ENCODE results near the gene ELF1.

ELF1 gene

DNA sequence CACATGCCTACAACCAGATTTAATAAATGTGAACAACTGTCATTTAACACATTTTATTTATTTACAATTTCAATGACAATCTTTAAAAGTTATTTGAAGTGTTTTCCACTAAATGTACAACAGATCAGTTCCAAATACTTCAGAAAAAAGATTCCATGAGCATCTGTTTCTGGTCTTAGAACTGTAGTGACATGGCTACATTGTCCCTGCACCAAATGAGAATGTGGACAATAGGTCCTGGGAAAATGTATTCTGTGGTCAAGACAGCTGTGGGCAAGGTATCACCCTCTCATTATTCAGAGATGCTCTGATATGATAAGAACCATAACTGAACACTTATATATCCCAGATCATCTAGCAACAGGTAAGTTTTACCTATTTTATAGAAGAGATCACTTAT lies 43.7 kb downstream of the ELF1 start:
- TF ChIP-seq, protein P1, sequence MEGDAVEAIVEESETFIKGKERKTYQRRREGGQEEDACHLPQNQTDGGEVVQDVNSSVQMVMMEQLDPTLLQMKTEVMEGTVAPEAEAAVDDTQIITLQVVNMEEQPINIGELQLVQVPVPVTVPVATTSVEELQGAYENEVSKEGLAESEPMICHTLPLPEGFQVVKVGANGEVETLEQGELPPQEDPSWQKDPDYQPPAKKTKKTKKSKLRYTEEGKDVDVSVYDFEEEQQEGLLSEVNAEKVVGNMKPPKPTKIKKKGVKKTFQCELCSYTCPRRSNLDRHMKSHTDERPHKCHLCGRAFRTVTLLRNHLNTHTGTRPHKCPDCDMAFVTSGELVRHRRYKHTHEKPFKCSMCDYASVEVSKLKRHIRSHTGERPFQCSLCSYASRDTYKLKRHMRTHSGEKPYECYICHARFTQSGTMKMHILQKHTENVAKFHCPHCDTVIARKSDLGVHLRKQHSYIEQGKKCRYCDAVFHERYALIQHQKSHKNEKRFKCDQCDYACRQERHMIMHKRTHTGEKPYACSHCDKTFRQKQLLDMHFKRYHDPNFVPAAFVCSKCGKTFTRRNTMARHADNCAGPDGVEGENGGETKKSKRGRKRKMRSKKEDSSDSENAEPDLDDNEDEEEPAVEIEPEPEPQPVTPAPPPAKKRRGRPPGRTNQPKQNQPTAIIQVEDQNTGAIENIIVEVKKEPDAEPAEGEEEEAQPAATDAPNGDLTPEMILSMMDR (IDR thresholded peaks at IDR 0.05; ENCODE audit: low read length): no peak
- no peak for TF ChIP-seq EZH2 (IDR thresholded peaks at IDR 0.05; ENCODE audit: borderline replicate concordance, low read length)
- Histone ChIP-seq H3K4me2 (ENCODE audit: low read length) (peak overlapping the region; percentile 78), H3K9me2 (ENCODE audit: low read depth, low read length) (no peaks in the 10 kb centered on the region), H3F3A (ENCODE audit: insufficient read depth, low read length) (0 out of 2 replicates have a peak, but pooled peaks cover 4% of the 10 kb centered on the region), H3K9ac (ENCODE audit: low read length) (no peak overlapping the region), H3K27me3 (ENCODE audit: insufficient read depth, low read length) (no peaks in the 10 kb centered on the region), H3K36me3 (ENCODE audit: insufficient read depth, low read length) (peaks cover 74% of the 10 kb centered on the region), H3K27ac (ENCODE audit: low read depth, low read length, poor library complexity, severe bottlenecking) (peak overlapping the region; percentile 33), H3K79me2 (ENCODE audit: insufficient read depth, low read length) (peaks cover 100% of the 10 kb centered on the region), H3K9me3 (ENCODE audit: low read length) (no peaks in the 10 kb centered on the region), H3K4me3 (ENCODE audit: low read depth, low read length, poor library complexity, severe bottlenecking) (no peak overlapping the region), H3K4me1 (ENCODE audit: insufficient read depth, low read length, severe bottlenecking) (peaks cover 100% of the 10 kb centered on the region), H2AFZ (ENCODE audit: low read length) (no peak overlapping the region), H4K20me1 (ENCODE audit: insufficient read depth, low read length) (peaks cover 6% of the 10 kb centered on the region; the same call in 1 of the 2 replicates)

DNA sequence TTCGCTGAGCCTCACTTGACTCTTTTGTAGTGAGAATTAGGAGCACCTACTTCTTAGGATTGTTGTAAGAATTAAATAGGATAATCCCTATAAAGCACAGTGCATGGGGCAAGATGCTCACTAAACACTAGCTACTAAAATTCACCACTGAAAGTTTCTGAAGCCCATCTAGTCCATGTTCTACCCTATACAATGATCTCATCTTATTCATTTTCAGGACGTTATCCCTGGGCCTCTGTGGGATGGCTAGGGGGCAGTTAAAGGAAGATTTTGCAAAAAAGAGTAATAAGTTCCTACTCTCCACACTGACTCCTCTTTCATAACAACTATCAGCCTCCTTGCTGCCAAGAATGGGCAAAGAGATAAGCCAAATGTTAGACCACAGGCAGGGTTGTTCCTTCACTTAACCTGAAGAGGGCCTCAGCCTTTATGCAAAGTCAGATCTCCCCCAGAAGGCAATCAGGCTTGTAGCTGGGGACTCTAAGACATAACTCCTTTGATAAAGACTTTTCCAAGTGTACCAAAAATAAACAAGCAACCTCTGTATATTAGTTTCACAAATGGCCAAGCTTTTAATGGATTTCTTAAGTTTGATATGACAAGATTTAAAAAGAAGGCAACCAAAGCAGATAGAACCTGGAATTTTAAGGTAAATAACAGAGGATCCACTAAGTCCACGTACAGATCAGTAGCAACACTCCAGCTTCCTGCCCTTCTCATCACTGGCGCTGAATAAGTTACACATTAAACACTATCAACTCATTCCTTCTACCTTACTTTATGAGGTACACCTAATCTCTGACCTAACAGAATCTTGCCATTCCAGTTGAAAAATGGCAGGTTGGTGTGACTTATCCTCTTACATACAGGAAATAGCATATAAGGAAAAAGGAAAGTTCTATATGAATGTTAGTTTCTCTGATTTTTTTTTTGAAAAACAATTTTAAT lies 44.4 kb downstream of the ELF1 start:
- Histone ChIP-seq H3K9me2 (ENCODE audit: low read depth, low read length) (no peaks in the 10 kb centered on the region), H4K20me1 (ENCODE audit: insufficient read depth, low read length) (peaks cover 6% of the 10 kb centered on the region; the same call in 1 of the 2 replicates), H3K36me3 (ENCODE audit: insufficient read depth, low read length) (peaks cover 74% of the 10 kb centered on the region), H3K27ac (ENCODE audit: low read depth, low read length, poor library complexity, severe bottlenecking) (peak overlapping the region; percentile 33), H3K9ac (ENCODE audit: low read length) (peak overlapping the region; percentile 13; the same call in 1 of the 2 replicates), H3K4me2 (ENCODE audit: low read length) (peak overlapping the region; percentile 78), H3K79me2 (ENCODE audit: insufficient read depth, low read length) (peaks cover 100% of the 10 kb centered on the region), H2AFZ (ENCODE audit: low read length) (no peak overlapping the region), H3K4me1 (ENCODE audit: insufficient read depth, low read length, severe bottlenecking) (peaks cover 100% of the 10 kb centered on the region), H3K27me3 (ENCODE audit: insufficient read depth, low read length) (no peaks in the 10 kb centered on the region), H3K9me3 (ENCODE audit: low read length) (no peaks in the 10 kb centered on the region), H3F3A (ENCODE audit: insufficient read depth, low read length) (0 out of 2 replicates have a peak, but pooled peaks cover 4% of the 10 kb centered on the region), H3K4me3 (ENCODE audit: low read depth, low read length, poor library complexity, severe bottlenecking) (peak overlapping the region; percentile 27)
- TF ChIP-seq EZH2 (IDR thresholded peaks at IDR 0.05; ENCODE audit: borderline replicate concordance, low read length): no peak
- TF ChIP-seq, protein P1 (IDR thresholded peaks at IDR 0.05; ENCODE audit: low read length): peak; percentile 84

DNA sequence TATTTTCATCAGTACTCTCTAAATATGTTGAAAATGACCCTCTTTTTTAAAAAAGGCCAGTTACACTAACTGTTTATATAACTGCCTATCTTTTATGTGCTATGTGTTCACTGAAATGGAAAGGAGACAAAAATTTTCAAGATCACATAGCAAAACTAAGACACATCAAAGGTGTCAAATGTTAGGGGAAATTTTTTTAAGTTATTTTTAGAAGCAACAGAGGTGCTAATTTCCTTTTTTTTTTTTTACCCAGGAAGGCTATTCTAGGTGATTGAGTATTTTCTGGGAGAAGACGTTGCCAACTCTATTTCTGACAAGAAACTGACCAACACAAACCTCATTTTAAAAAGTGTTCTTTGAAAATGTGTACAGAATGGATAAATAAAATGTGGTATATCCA lies 45.7 kb downstream of the ELF1 start:
- Histone ChIP-seq H3K36me3 (ENCODE audit: insufficient read depth, low read length) (peaks cover 75% of the 10 kb centered on the region), H3K4me2 (ENCODE audit: low read length) (peak overlapping the region; percentile 78), H3K9ac (ENCODE audit: low read length) (no peak overlapping the region; the same call in 1 of the 2 replicates), H3K27me3 (ENCODE audit: insufficient read depth, low read length) (no peaks in the 10 kb centered on the region), H3K9me2 (ENCODE audit: low read depth, low read length) (no peaks in the 10 kb centered on the region), H4K20me1 (ENCODE audit: insufficient read depth, low read length) (peaks cover 6% of the 10 kb centered on the region; the same call in 1 of the 2 replicates), H3K4me3 (ENCODE audit: low read depth, low read length, poor library complexity, severe bottlenecking) (peak overlapping the region; percentile 27), H3K4me1 (ENCODE audit: insufficient read depth, low read length, severe bottlenecking) (peaks cover 100% of the 10 kb centered on the region), H3F3A (ENCODE audit: insufficient read depth, low read length) (0 out of 2 replicates have a peak, but pooled peaks cover 4% of the 10 kb centered on the region), H2AFZ (ENCODE audit: low read length) (no peak overlapping the region), H3K27ac (ENCODE audit: low read depth, low read length, poor library complexity, severe bottlenecking) (peak overlapping the region; percentile 18), H3K9me3 (ENCODE audit: low read length) (no peaks in the 10 kb centered on the region), H3K79me2 (ENCODE audit: insufficient read depth, low read length) (peaks cover 100% of the 10 kb centered on the region)
- TF ChIP-seq, protein P1 (IDR thresholded peaks at IDR 0.05; ENCODE audit: low read length): no peak
- TF ChIP-seq EZH2 (IDR thresholded peaks at IDR 0.05; ENCODE audit: borderline replicate concordance, low read length): no peak

All from OCI-LY1 (cell line).